ENCODE results near the gene PALLD. TPM values are rescaled to one million over a fixed set of nuclear protein-coding genes. Genes with fewer than 3 reads are reported as not detected.

Gene PALLD
- total and polyA plus RNA-seq, 2 of the 13 experiments (the other 11 are each of a cell fraction or from before 2014, with no cell fraction given) = 0.50 to 1.5 TPM

DNA sequence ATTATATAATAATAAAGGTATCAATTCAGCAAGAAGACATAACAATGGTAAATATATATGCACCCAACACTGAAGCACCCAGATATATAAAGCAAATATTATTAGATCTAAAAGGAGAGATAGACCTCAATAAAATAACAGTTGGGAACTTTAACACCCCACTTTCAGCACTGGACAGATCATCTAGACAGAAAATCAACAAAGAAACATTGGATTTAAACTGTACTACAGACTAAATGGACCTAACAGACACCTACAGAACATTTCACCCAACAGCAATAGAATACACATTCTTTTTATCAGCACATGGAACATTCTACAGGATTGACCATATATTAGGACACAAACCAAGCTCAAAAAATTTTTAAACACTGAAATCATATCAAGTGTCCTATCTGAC lies 436.6 kb downstream of the PALLD start:
- peaks cover 12% of the 10 kb centered on the region for H3K4me1 ChIP-seq (ENCODE audit: insufficient read depth, low read length)
- H3K9me3 ChIP-seq (ENCODE audit: low read length) = peaks cover 12% of the 10 kb centered on the region; the same call in 1 of the 2 replicates
- H2AFZ ChIP-seq (ENCODE audit: low read length) = no peak overlapping the region
- intact Hi-C loops (cut with micrococcal nuclease; ENCODE audit: unreplicated experiment) = no loop called here
- FAIRE-seq (no peak), DNase-seq (ENCODE audit: low spot score) (no peak), ATAC-seq (no peak)
- H3K4me3 ChIP-seq (replicated peaks in 1 of 3; ENCODE audit: insufficient read depth in 1 of 3, low read depth in 2 of 3, low read length in 3 of 3) = no peak overlapping the region
- ChIA-PET POLR2A (no interaction called here), CTCF (ENCODE audit: low intra/inter-chr PET ratio, low total read pairs) (no interaction called here)
- H3K79me2 ChIP-seq (ENCODE audit: insufficient read depth, low read length) = no peaks in the 10 kb centered on the region
- in situ Hi-C loops (cut with HindIII; ENCODE audit: extremely low pct_ligation_motif_present, low pct_unique_long_range_greater_than_20kb) = no loop called here
- BruUV-seq (replicated peaks) = no TSS peak
- no peaks in the 10 kb centered on the region for H3K36me3 ChIP-seq (replicated peaks in 1 of 2; ENCODE audit: control insufficient read depth in 1 of 2, insufficient read depth in 2 of 2, low read length in 2 of 2)
- H3K27ac ChIP-seq (ENCODE audit: extremely low read length, insufficient read depth, low read length) = no peak overlapping the region
- no peaks in the 10 kb centered on the region for H4K20me1 ChIP-seq (ENCODE audit: insufficient read depth, low read length)
- TF ChIP-seq HDAC6 (IDR thresholded peaks at IDR 0.05; ENCODE audit: low read depth, low read length) = no peak
- TF ChIP-seq, protein P1, sequence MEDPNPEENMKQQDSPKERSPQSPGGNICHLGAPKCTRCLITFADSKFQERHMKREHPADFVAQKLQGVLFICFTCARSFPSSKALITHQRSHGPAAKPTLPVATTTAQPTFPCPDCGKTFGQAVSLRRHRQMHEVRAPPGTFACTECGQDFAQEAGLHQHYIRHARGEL (CRISPR knock-in tag; IDR thresholded peaks at IDR 0.05) = no peak
- no peak for TF ChIP-seq ZNF598 (CRISPR knock-in tag; IDR thresholded peaks at IDR 0.05; ENCODE audit: borderline replicate concordance)
- no peak for TF ChIP-seq ATF7-NPFF (CRISPR knock-in tag; IDR thresholded peaks at IDR 0.05; ENCODE audit: low read depth)
- TF ChIP-seq, protein P2, sequence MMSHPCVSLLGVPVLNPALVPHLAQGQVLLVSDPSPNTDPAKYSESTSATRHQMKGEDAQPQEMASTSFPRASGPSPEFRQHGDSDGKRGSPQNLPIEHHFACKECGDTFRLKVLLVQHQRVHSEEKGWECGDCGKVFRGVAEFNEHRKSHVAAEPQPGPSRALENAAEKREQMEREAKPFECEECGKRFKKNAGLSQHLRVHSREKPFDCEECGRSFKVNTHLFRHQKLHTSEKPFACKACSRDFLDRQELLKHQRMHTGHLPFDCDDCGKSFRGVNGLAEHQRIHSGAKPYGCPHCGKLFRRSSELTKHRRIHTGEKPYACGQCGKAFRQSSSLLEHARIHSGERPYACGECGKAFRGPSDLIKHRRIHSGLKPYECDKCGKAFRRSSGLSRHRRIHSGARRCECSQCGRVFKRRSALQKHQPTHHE (CRISPR knock-in tag; IDR thresholded peaks at IDR 0.05; ENCODE audit: borderline replicate concordance) = no peak
- 0 out of 2 replicates have a peak, but pooled peaks have one; percentile 48 for TF ChIP-seq MIER2 (CRISPR knock-in tag; IDR thresholded peaks at IDR 0.05)
- no peak for TF ChIP-seq MEIS1 (CRISPR knock-in tag; IDR thresholded peaks at IDR 0.05; ENCODE audit: borderline replicate concordance)
- no peak for TF ChIP-seq SMC3 (IDR thresholded peaks at IDR 0.05; ENCODE audit: low read length)
- TF ChIP-seq, protein P3, sequence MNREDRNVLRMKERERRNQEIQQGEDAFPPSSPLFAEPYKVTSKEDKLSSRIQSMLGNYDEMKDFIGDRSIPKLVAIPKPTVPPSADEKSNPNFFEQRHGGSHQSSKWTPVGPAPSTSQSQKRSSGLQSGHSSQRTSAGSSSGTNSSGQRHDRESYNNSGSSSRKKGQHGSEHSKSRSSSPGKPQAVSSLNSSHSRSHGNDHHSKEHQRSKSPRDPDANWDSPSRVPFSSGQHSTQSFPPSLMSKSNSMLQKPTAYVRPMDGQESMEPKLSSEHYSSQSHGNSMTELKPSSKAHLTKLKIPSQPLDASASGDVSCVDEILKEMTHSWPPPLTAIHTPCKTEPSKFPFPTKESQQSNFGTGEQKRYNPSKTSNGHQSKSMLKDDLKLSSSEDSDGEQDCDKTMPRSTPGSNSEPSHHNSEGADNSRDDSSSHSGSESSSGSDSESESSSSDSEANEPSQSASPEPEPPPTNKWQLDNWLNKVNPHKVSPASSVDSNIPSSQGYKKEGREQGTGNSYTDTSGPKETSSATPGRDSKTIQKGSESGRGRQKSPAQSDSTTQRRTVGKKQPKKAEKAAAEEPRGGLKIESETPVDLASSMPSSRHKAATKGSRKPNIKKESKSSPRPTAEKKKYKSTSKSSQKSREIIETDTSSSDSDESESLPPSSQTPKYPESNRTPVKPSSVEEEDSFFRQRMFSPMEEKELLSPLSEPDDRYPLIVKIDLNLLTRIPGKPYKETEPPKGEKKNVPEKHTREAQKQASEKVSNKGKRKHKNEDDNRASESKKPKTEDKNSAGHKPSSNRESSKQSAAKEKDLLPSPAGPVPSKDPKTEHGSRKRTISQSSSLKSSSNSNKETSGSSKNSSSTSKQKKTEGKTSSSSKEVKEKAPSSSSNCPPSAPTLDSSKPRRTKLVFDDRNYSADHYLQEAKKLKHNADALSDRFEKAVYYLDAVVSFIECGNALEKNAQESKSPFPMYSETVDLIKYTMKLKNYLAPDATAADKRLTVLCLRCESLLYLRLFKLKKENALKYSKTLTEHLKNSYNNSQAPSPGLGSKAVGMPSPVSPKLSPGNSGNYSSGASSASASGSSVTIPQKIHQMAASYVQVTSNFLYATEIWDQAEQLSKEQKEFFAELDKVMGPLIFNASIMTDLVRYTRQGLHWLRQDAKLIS (CRISPR knock-in tag; IDR thresholded peaks at IDR 0.05) = no peak
- no peak for TF ChIP-seq CENPT (CRISPR knock-in tag; IDR thresholded peaks at IDR 0.05; ENCODE audit: low read depth)
- TF ChIP-seq ZNF331 (CRISPR knock-in tag; IDR thresholded peaks at IDR 0.05) = no peak
- TF ChIP-seq, protein P4, sequence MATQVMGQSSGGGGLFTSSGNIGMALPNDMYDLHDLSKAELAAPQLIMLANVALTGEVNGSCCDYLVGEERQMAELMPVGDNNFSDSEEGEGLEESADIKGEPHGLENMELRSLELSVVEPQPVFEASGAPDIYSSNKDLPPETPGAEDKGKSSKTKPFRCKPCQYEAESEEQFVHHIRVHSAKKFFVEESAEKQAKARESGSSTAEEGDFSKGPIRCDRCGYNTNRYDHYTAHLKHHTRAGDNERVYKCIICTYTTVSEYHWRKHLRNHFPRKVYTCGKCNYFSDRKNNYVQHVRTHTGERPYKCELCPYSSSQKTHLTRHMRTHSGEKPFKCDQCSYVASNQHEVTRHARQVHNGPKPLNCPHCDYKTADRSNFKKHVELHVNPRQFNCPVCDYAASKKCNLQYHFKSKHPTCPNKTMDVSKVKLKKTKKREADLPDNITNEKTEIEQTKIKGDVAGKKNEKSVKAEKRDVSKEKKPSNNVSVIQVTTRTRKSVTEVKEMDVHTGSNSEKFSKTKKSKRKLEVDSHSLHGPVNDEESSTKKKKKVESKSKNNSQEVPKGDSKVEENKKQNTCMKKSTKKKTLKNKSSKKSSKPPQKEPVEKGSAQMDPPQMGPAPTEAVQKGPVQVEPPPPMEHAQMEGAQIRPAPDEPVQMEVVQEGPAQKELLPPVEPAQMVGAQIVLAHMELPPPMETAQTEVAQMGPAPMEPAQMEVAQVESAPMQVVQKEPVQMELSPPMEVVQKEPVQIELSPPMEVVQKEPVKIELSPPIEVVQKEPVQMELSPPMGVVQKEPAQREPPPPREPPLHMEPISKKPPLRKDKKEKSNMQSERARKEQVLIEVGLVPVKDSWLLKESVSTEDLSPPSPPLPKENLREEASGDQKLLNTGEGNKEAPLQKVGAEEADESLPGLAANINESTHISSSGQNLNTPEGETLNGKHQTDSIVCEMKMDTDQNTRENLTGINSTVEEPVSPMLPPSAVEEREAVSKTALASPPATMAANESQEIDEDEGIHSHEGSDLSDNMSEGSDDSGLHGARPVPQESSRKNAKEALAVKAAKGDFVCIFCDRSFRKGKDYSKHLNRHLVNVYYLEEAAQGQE (IDR thresholded peaks at IDR 0.05; ENCODE audit: borderline replicate concordance in 1 of 2, low read depth in 1 of 2, low read length in 2 of 2) = peak in 1 of 2 experiments; percentile 80; a peak in 2 of 4 replicates
- no peaks in the 10 kb centered on the region for H3K27me3 ChIP-seq (ENCODE audit: control insufficient read depth in 1 of 2, insufficient read depth in 2 of 2, low read length in 2 of 2)
- no peak overlapping the region for H3K9ac ChIP-seq (ENCODE audit: insufficient read depth, low read depth, low read length)
- no peak overlapping the region for H3K4me2 ChIP-seq (ENCODE audit: low read depth, low read length)
